Esophagus squamous epithelium (tissue), 5 donors: ENCODE results near the gene ATG9B. TPM values are rescaled to one million over a fixed set of nuclear protein-coding genes. Genes with fewer than 3 reads are reported as not detected.

Experiments used
- DNase-seq: peaks from one replicate; lab custom pipeline; 2025; lab: John Stamatoyannopoulos, UW
- H3K27ac ChIP-seq, 4 donors: fragments of 200-600 bp; sonication (generic); one replicate each; pipeline ENCODE4 v1.5.1; 2016 to 2019; ENCODE audit warnings: mild to moderate bottlenecking in 1 of 4
- H3K27me3 ChIP-seq, 4 donors: fragments of 200-600 bp; sonication (generic); 1 replicate in 3 of 4; 2 replicates in 1 of 4; pipeline versions ENCODE4 v1.5.1 to v1.6.0; 2017 to 2021; ENCODE audit warnings: antibody characterized with exemption in 1 of 4
- H3K36me3 ChIP-seq, 3 donors: fragments of 200-600 bp; sonication (generic); one replicate each; pipeline ENCODE4 v1.5.1; 2016 to 2019
- H3K4me1 ChIP-seq, 3 donors: fragments of 200-600 bp; sonication (generic); one replicate each; pipeline ENCODE4 v1.5.1; 2017 to 2019
- H3K4me3 ChIP-seq, 4 donors: fragments of 200-600 bp; sonication (generic); 1 replicate in 3 of 4; 2 replicates in 1 of 4; pipeline ENCODE4 v1.5.1; 2016 to 2019; ENCODE audit warnings: mild to moderate bottlenecking in 2 of 4, moderate library complexity in 1 of 4
- H3K9me3 ChIP-seq, 3 donors: fragments of 200-600 bp; sonication (generic); one replicate each; pipeline ENCODE4 v1.5.1; 2016 to 2019
- POLR2A ChIP-seq, 4 donors: fragments of 450-650 bp; IDR thresholded peaks; one replicate each; pipeline ENCODE4 v1.6.1; 2017; ENCODE audit warnings: antibody characterized with exemption in 4 of 4, mild to moderate bottlenecking in 4 of 4, moderate library complexity in 3 of 4
- WGBS, 2 donors: methylation state at CpG; one replicate each; pipeline ENCODE4 v1.1.5; 2018; 5-methylcytosine and 5-hydroxymethylcytosine counted together
- intact Hi-C: fragments of 100-400 bp; cut with DNase I; formaldehyde crosslinking; loops from one replicate; pipeline ENCODE4 v1.15.0; 2022
- total RNA-seq, 4 donors: library from RNA; depleted of rRNA; stranded (reverse); fragments of >200 nt; gene quantifications; one replicate each; pipeline ENCODE4 v1.1.0, GENCODE V29; 2016
- TF ChIP-seq, protein P1 (sequence below), 6 experiments: fragments of 450-650 bp in 4 of 6; fragments of 200-600 bp in 2 of 6; sonication (generic) in 2 of 6; IDR thresholded peaks; one replicate each; pipeline ENCODE4 v1.5.1; 2016 to 2019; ENCODE audit warnings: antibody characterized with exemption in 6 of 6, mild to moderate bottlenecking in 4 of 6, moderate library complexity in 4 of 6
- donor health status: DM: yes; HTN: yes; CAD: no.

The ATG9B gene
- total RNA-seq, 4 donors from 2014 or later = 1.5 to 45.2 (median 12.8) TPM

- H3K27me3 ChIP-seq = peaks cover 0 to 81% (median 0%) of the 10 kb centered on the region in 4 donors
- 64% methylated on average over 6 of the region's 6 CpGs for WGBS, 2 donors
- H3K4me1 ChIP-seq = peaks cover 0 to 46% (median 0%) of the 10 kb centered on the region in 3 donors
- no peak overlapping the region for H3K4me3 ChIP-seq
- no peaks in the 10 kb centered on the region for H3K36me3 ChIP-seq
- no peak overlapping the region for H3K27ac ChIP-seq
- intact Hi-C loops = no loop called here
- DNase-seq = no peak
- TF ChIP-seq, protein P1, sequence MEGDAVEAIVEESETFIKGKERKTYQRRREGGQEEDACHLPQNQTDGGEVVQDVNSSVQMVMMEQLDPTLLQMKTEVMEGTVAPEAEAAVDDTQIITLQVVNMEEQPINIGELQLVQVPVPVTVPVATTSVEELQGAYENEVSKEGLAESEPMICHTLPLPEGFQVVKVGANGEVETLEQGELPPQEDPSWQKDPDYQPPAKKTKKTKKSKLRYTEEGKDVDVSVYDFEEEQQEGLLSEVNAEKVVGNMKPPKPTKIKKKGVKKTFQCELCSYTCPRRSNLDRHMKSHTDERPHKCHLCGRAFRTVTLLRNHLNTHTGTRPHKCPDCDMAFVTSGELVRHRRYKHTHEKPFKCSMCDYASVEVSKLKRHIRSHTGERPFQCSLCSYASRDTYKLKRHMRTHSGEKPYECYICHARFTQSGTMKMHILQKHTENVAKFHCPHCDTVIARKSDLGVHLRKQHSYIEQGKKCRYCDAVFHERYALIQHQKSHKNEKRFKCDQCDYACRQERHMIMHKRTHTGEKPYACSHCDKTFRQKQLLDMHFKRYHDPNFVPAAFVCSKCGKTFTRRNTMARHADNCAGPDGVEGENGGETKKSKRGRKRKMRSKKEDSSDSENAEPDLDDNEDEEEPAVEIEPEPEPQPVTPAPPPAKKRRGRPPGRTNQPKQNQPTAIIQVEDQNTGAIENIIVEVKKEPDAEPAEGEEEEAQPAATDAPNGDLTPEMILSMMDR (IDR thresholded peaks at IDR 0.05) = no peak
- no peak for TF ChIP-seq POLR2A (IDR thresholded peaks at IDR 0.05)
- no peaks in the 10 kb centered on the region for H3K9me3 ChIP-seq
These were observed 56.9 kb downstream of the ATG9B start for GRCh38 chr7:150967349-150967748.

- 80% methylated on average over 1 of the region's 1 CpG; no CpG with 5 or more reads in 1 of the 2 donors for WGBS, 2 donors
- intact Hi-C loops = no loop called here
- Histone ChIP-seq H3K4me3 (no peak overlapping the region), H3K27me3 (peaks cover 0 to 80% (median 0%) of the 10 kb centered on the region in 4 donors), H3K9me3 (no peaks in the 10 kb centered on the region), H3K36me3 (no peaks in the 10 kb centered on the region), H3K27ac (no peak overlapping the region), H3K4me1 (peaks cover 0 to 39% (median 0%) of the 10 kb centered on the region in 3 donors)
- TF ChIP-seq POLR2A (IDR thresholded peaks at IDR 0.05) = no peak
- TF ChIP-seq, protein P1 (IDR thresholded peaks at IDR 0.05) = no peak
- DNase-seq = no peak
These were observed 58.3 kb downstream of the ATG9B start for GRCh38 chr7:150966002-150966401.

DNA sequence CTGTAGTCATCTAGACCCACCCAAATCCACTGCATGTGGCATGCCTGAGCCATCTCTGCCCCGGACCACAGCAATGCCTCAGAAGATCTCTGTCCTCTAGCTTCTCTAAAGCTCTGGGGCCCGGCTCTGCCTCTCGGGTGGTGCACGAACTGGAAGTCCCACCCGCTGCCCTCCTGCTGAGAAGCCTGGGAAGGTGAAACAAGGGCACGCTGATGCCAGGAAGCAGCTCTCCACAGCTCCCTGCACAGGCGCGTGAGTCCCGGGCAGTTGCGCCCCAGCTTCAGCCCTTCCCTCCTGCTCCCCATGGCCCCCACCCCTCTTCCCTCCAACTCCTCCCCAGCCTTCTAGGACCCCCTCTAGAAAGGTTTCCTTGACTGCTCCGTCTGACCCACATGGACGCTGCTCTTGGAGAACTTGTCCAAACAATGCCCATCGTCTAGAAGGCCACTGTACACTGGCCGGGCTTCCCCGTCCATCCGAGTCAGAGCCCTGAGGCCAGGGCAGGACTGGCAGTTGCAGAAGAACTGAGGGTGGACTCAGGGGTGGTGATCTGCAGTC, 58.9 kb downstream of the ATG9B start:
- DNase-seq = no peak
- intact Hi-C loops = no loop called here
- H3K27me3 ChIP-seq = peaks cover 0 to 80% (median 0%) of the 10 kb centered on the region in 4 donors
- no peaks in the 10 kb centered on the region for H3K36me3 ChIP-seq
- H3K27ac ChIP-seq = no peak overlapping the region
- H3K4me1 ChIP-seq = peaks cover 0 to 38% (median 0%) of the 10 kb centered on the region in 3 donors
- 53 to 70% methylated on average over 2 to 3 of the region's 16 CpGs for WGBS, 2 donors
- no peak for TF ChIP-seq POLR2A (IDR thresholded peaks at IDR 0.05)
- TF ChIP-seq, protein P1 (IDR thresholded peaks at IDR 0.05) = no peak
- H3K9me3 ChIP-seq = no peaks in the 10 kb centered on the region
- H3K4me3 ChIP-seq = no peak overlapping the region

Other genes with a start within 250 kb of the ATG9B start
- 10 to 100 TPM in 2 of 4 donors, 1 to 10 TPM in 2; 3.3 to 54.9 (median 12.4) TPM for gene TMEM176B, start 224.1 kb downstream of the ATG9B start, total RNA-seq
- 10 to 100 TPM in 2 of 4 donors, 1 to 10 TPM in 2; 2.5 to 35.5 (median 10.7) TPM for gene TMEM176A, start 223.7 kb downstream of the ATG9B start, total RNA-seq
- gene AOC1, start 172.0 kb downstream of the ATG9B start, total RNA-seq = 1 to 10 TPM in 2 of 4 donors, under 1 TPM in 2; 0.26 to 4.4 (median 1.4) TPM
- 1 to 10 TPM in 1 of 4 donors, under 1 TPM in 3; 0.19 to 2.5 (median 0.72) TPM for gene KCNH2, start 46.2 kb downstream of the ATG9B start, total RNA-seq
- 1 to 10 TPM; 1.4 to 3.2 (median 2.2) TPM for gene NOS3, start 33.5 kb downstream of the ATG9B start, total RNA-seq
- gene ABCB8, start 4.0 kb upstream of the ATG9B start, total RNA-seq = 10 to 100 TPM; 23.1 to 41.0 (median 26.1) TPM
- under 1 TPM in 2 of 4 donors, not detected in 2; 0.40 to 0.95 TPM for gene ASIC3, start 24.0 kb upstream of the ATG9B start, total RNA-seq
- 10 to 100 TPM in 2 of 4 donors, 1 to 10 TPM in 2; 3.8 to 12.9 (median 8.6) TPM for gene CDK5, start 33.4 kb upstream of the ATG9B start, total RNA-seq
- 10 to 100 TPM; 39.8 to 53.7 (median 45.0) TPM for gene SLC4A2, start 35.1 kb upstream of the ATG9B start, total RNA-seq
- 10 to 100 TPM; 43.0 to 83.6 (median 75.9) TPM for gene FASTK, start 56.3 kb upstream of the ATG9B start, total RNA-seq
- 10 to 100 TPM; 28.4 to 51.0 (median 35.2) TPM for gene TMUB1, start 59.0 kb upstream of the ATG9B start, total RNA-seq
- gene AGAP3, start 62.0 kb upstream of the ATG9B start, total RNA-seq = 100 to 1,000 TPM in 1 of 4 donors, 10 to 100 TPM in 3; 68.6 to 100 (median 72.2) TPM
- not detected for gene GBX1, start 143.2 kb upstream of the ATG9B start, total RNA-seq
- gene ASB10, start 162.8 kb upstream of the ATG9B start, total RNA-seq = not detected
- not detected for gene H2BK1, start 186.0 kb upstream of the ATG9B start, total RNA-seq
- 10 to 100 TPM; 27.0 to 44.7 (median 40.5) TPM for gene ABCF2, start 202.7 kb upstream of the ATG9B start, total RNA-seq
- gene CHPF2, start 208.0 kb upstream of the ATG9B start, total RNA-seq = 10 to 100 TPM; 21.8 to 23.5 (median 22.3) TPM
- gene SMARCD3, start 224.2 kb upstream of the ATG9B start, total RNA-seq = 10 to 100 TPM in 1 of 4 donors, 1 to 10 TPM in 3; 2.5 to 11.6 (median 6.3) TPM